MG63 (cell line): ENCODE data around the gene PDS5A. TPM values are rescaled to one million over a fixed set of nuclear protein-coding genes. Genes with fewer than 3 reads are reported as not detected.
A peak's percentile ranks its signal among the peaks of the same experiment; 100 is the strongest.
"Not testable (repeated sequence)": the region's sequence is repeated elsewhere in the genome, so short reads cannot be mapped to it uniquely, and the experiment has no call there.

Source experiments
- DNase-seq: peaks from one replicate; pipeline ENCODE4 v3.0.0-alpha.2; 2020
- H3K27me3 ChIP-seq: fragments of 250-450 bp; sonication (Bioruptor Pico); 2 replicates; pipeline ENCODE4 v1.5.1; 2020; ENCODE audit warnings: mild to moderate bottlenecking, moderate library complexity
- H3K36me3 ChIP-seq: fragments of 250-450 bp; sonication (Bioruptor Pico); 2 replicates; pipeline ENCODE4 v1.5.1; 2020; ENCODE audit warnings: mild to moderate bottlenecking, moderate library complexity
- H3K4me3 ChIP-seq: fragments of 250-450 bp; sonication (Bioruptor Pico); 2 replicates; pipeline ENCODE4 v1.5.1; 2020; ENCODE audit warnings: mild to moderate bottlenecking, moderate library complexity
- H3K9me3 ChIP-seq: fragments of 250-450 bp; sonication (Bioruptor Pico); 2 replicates; pipeline ENCODE4 v1.5.1; 2020; ENCODE audit warnings: mild to moderate bottlenecking, moderate library complexity
- total RNA-seq: library from RNA; depleted of rRNA; stranded (reverse); fragments of >200 nt; shearing (Covaris generic); gene quantifications from 2 replicates; pipeline ENCODE4 v1.2.3, GENCODE V29; 2014; ENCODE audit warnings: low replicate concordance

The PDS5A gene
- total RNA-seq, 1 experiment from 2014 or later = 19.2 TPM

DNA sequence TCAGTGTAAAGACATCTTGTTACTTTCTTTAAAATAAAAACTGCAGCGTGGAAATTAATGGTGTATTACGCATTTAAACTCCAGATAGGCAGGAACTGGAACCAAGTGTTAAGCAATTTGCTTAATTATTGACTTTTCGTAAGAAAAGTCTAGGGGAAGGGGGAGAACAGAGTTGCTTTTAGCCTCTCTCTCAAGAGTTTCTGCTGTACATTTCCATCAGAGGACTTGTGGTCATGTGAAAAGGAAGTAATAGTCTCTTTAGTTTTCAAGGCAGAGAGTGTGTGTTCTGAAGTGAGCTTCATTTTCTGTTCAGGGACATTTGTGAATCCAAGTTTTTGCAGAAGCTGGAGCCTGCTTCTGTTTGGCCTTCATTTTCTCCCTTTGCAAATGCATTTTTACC lies 152.6 kb downstream of the PDS5A start:
- Histone ChIP-seq H3K27me3 (no peaks in the 10 kb centered on the region), H3K4me3 (no peak overlapping the region), H3K9me3 (no peaks in the 10 kb centered on the region), H3K36me3 (peaks cover 22% of the 10 kb centered on the region)
- DNase-seq = no peak

DNA sequence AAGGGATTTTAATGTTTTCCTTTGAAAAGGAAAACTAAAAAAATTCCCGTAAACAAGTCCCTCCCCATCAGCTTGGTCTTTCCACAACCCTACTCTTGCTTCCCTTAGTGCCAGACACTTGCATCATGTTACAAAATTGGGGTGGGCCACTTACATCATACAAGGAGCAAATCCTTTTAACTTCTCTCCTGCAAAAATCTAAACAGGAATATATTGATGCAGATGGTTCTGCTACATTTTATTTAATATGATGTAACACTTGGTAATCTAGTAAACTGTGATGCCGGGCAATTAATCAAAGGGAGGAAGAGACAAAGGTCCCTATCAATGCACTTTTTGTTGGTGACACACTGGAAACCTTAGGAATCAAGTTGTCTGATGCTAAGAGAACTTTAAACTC lies 154.5 kb downstream of the PDS5A start:
- Histone ChIP-seq H3K36me3 (peaks cover 19% of the 10 kb centered on the region), H3K27me3 (no peaks in the 10 kb centered on the region), H3K4me3 (no peak overlapping the region), H3K9me3 (no peaks in the 10 kb centered on the region)
- no peak for DNase-seq

DNA sequence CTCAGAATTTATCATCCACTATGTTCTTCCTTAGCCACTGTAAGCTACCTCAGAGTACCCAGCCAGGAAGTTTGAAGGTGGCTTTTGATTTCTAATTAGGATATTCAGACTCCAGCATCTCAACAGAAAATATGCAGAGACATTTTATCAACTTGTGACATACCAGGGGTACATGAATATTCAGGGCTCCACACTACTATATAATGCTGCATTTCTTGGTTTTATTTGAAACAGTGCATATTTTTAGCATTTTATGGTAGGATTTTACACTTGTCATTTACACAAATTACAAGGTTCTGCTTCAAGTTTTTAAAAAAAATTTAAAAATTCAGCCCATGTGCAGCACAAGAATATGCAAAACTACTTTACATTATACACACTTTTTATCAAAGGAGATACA lies 155.0 kb downstream of the PDS5A start:
- H3K36me3 ChIP-seq = peaks cover 17% of the 10 kb centered on the region
- no peak for DNase-seq
- H3K27me3 ChIP-seq = no peaks in the 10 kb centered on the region
- no peak overlapping the region for H3K4me3 ChIP-seq
- H3K9me3 ChIP-seq = no peaks in the 10 kb centered on the region

- Histone ChIP-seq H3K36me3 (peaks cover 10% of the 10 kb centered on the region), H3K4me3 (no peak overlapping the region), H3K9me3 (no peaks in the 10 kb centered on the region), H3K27me3 (no peaks in the 10 kb centered on the region)
- DNase-seq = no peak
Observed at GRCh38 chr4:39821951-39822350, 155.8 kb downstream of the PDS5A start.

- no peak for DNase-seq
- no peaks in the 10 kb centered on the region for H3K9me3 ChIP-seq
- H3K4me3 ChIP-seq = no peak overlapping the region
- H3K36me3 ChIP-seq = peaks cover 10% of the 10 kb centered on the region
- no peaks in the 10 kb centered on the region for H3K27me3 ChIP-seq
Observed at GRCh38 chr4:39820186-39820585, 157.5 kb downstream of the PDS5A start.

- Histone ChIP-seq H3K9me3 (no peaks in the 10 kb centered on the region), H3K27me3 (no peaks in the 10 kb centered on the region), H3K36me3 (no peaks in the 10 kb centered on the region), H3K4me3 (no peak overlapping the region)
- no peak for DNase-seq
Observed at GRCh38 chr4:39818646-39819045, 159.1 kb downstream of the PDS5A start.

DNA sequence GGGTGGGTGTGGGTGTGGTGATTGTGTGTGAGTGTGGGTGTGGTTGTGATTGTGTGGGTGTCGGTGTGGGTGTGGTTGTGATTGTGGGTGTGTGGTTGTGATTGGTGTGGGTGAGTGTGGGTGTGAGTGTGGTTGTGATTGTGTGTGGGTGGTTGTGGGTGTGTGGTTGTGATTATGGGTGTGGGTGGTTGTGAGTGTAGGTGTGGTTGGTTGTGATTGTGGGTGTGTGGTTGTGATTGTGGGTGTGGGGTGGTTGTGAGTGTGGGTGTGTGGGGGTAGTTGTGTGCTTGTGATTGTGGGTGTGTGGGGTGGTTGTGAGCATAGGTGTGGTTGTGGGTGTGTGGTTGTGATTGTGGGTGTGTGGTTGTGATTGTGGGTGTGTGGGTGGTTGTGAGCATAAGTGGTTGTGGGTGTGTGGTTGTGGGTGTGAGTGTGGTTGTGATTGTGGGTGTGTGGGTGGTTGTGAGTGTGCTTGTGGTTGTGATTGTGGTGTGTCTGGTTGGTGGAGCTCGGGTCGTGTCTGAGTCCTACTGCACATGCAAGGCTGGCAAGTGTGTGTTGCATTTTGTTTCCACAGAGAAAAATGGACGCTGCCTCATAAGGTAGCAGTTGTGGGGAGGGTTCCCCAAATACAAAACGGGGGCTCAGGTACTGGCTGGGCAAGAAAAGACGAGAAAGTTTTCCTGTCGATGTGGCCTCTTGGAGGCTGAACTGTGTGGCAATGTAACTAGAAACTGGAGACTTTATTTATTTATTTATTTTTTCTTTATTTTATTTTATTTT lies 163.1 kb downstream of the PDS5A start:
- no peak overlapping the region for H3K4me3 ChIP-seq
- H3K9me3 ChIP-seq = no peaks in the 10 kb centered on the region
- H3K36me3 ChIP-seq = no peaks in the 10 kb centered on the region
- no peaks in the 10 kb centered on the region for H3K27me3 ChIP-seq
- peak; percentile 8 for DNase-seq

DNA sequence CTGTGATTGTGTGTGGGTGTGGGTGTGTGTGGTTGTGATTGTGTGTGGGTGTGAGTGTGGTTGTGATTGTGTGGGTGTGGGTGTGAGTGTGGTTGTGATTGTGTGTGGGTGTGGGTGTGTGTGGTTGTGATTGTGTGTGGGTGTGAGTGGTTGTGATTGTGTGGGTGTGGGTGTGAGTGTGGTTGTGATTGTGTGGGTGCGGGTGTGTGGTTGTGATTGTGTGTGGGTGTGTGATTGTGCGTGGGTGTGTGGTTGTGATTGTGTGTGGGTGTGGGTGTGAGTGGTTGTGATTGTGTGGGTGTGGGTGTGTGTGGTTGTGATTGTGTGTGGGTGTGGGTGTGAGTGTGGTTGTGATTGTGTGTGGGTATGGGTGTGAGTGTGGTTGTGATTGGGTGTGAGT lies 163.9 kb downstream of the PDS5A start:
- not testable (repeated sequence) for H3K9me3 ChIP-seq, H3K27me3 ChIP-seq, DNase-seq, H3K36me3 ChIP-seq, H3K4me3 ChIP-seq

DNA sequence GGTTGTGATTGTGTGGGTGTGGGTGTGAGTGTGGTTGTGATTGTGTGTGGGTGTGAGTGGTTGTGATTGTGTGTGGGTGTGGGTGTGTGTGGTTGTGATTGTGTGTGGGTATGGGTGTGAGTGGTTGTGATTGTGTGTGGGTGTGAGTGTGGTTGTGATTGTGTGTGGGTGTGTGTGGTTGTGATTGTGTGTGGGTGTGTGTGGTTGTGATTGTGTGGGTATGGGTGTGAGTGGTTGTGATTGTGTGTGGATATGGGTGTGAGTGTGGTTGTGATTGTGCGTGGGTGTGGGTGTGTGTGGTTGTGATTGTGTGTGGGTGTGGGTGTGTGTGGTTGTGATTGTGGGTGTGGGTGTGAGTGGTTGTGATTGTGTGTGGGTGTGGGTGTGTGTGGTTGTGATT lies 164.7 kb downstream of the PDS5A start:
- not testable (repeated sequence) for H3K4me3 ChIP-seq, H3K27me3 ChIP-seq, H3K9me3 ChIP-seq, DNase-seq, H3K36me3 ChIP-seq

- Histone ChIP-seq H3K4me3 (no peak overlapping the region), H3K9me3 (no peaks in the 10 kb centered on the region), H3K36me3 (no peaks in the 10 kb centered on the region), H3K27me3 (no peaks in the 10 kb centered on the region)
- DNase-seq = no peak
Observed at GRCh38 chr4:39812500-39812899, 165.2 kb downstream of the PDS5A start.

DNA sequence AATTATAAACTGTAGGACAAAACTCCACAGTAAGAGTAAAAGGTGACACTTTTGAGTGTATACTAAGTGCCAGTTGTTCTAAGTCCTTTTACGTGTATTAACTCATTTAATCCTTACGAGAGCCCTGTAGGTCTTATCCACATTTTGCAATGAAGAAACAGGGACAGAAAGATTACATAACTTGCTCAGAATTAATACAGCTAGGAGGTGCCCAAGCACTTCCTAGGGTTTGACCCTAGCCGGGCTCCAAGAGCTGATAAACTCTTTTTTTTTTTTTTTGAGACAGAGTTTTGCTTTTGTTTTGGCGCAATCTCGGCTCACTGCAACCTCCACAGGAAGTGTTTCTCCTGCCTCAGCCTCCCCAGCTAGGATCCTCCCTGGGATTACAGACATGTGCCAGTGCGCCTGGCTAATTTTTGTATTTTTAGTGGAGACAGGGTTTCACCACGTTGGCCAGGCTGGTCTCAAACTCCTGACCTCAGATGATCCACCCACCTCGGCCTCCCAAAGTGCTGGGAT lies 169.4 kb downstream of the PDS5A start:
- Histone ChIP-seq H3K4me3 (no peak overlapping the region), H3K36me3 (no peaks in the 10 kb centered on the region), H3K27me3 (no peaks in the 10 kb centered on the region), H3K9me3 (no peaks in the 10 kb centered on the region)
- DNase-seq = no peak

- Histone ChIP-seq H3K4me3 (no peak overlapping the region), H3K27me3 (no peaks in the 10 kb centered on the region), H3K36me3 (no peaks in the 10 kb centered on the region), H3K9me3 (no peaks in the 10 kb centered on the region)
- no peak for DNase-seq
Observed at GRCh38 chr4:39802005-39802404, 175.7 kb downstream of the PDS5A start.

DNA sequence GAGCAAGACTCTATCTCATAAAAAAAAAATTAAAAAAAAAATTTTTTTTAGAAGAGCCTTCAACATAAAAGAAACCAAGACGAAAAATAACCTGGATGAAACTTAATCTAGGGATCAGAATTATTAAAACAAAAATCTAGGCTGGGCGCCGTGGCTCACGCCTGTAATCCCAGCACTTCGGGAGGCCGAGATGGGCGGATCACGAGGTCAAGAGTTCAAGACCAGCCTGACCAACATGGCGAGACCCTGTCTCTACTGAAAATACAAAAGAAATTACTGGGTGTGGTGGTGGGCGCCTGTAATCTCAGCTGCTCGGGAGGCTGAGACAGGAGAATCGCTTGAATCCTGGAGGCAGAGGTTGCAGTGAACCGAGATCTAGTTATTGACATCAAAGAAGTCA lies 184.7 kb downstream of the PDS5A start:
- DNase-seq, H3K27me3 ChIP-seq, H3K9me3 ChIP-seq, H3K4me3 ChIP-seq, H3K36me3 ChIP-seq: not testable (repeated sequence)

GRCh38 chr4:39792529-39792928 lies 185.2 kb downstream of the PDS5A start:
- DNase-seq = no peak
- Histone ChIP-seq H3K36me3 (no peaks in the 10 kb centered on the region), H3K9me3 (no peaks in the 10 kb centered on the region), H3K4me3 (no peak overlapping the region), H3K27me3 (no peaks in the 10 kb centered on the region)

DNA sequence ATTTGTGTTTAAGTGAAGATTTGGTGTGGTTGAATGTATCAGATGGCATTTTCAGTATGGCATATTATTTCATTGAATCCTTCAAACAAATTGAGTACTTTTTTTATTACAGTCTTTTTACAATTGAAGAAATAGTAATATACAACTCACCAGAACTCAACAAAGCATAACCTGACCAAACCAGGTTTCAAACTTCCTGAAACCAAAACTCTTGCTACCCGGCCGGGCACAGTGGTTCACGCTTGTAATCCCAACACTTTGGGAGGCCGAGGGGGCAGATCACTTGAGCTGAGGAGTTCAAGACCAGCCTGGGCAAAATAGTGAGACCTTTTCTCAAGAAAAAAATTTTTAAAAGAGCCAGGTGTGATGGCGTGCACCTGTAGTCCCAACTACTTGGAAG lies 185.6 kb downstream of the PDS5A start:
- H3K4me3 ChIP-seq = no peak overlapping the region
- H3K9me3 ChIP-seq = no peaks in the 10 kb centered on the region
- no peaks in the 10 kb centered on the region for H3K27me3 ChIP-seq
- no peaks in the 10 kb centered on the region for H3K36me3 ChIP-seq
- DNase-seq = no peak

- H3K27me3 ChIP-seq = no peaks in the 10 kb centered on the region
- DNase-seq = no peak
- H3K4me3 ChIP-seq = no peak overlapping the region
- peaks cover 2% of the 10 kb centered on the region; the same call in 1 of the 2 replicates for H3K36me3 ChIP-seq
- H3K9me3 ChIP-seq = no peaks in the 10 kb centered on the region
Observed at GRCh38 chr4:39786838-39787237, 190.9 kb downstream of the PDS5A start.

GRCh38 chr4:39785083-39785482 lies 192.6 kb downstream of the PDS5A start:
- Histone ChIP-seq H3K9me3 (no peaks in the 10 kb centered on the region), H3K4me3 (no peak overlapping the region), H3K27me3 (no peaks in the 10 kb centered on the region), H3K36me3 (peaks cover 8% of the 10 kb centered on the region)
- DNase-seq = no peak

GRCh38 chr4:39781988-39782387 lies 195.7 kb downstream of the PDS5A start:
- not testable (repeated sequence) for H3K4me3 ChIP-seq, DNase-seq, H3K9me3 ChIP-seq, H3K27me3 ChIP-seq
- peaks cover 24% of the 10 kb centered on the region for H3K36me3 ChIP-seq
